B cell (primary cell): ENCODE results near the gene CCDC78. TPM values are rescaled to one million over a fixed set of nuclear protein-coding genes. Genes with fewer than 3 reads are reported as not detected.

Experiments
- ATAC-seq: fragments of 200-7000 bp; cut with Tn5 transposase; one replicate; pipeline ENCODE4 v1.10.0; 2021; ENCODE audit warnings: low read depth, mild to moderate bottlenecking, moderate number of reproducible peaks, moderate library complexity
- CTCF ChIA-PET: fragments of 350-600 bp; sonication (Branson Sonifier 250); formaldehyde crosslinking; loops from one replicate; lab custom pipeline; 2021; ENCODE audit warnings: antibody characterized with exemption, inconsistent platforms; lab: Charles Lee
- POLR2A ChIA-PET: fragments of 350-600 bp; sonication (Branson Sonifier 250); formaldehyde crosslinking; loops from one replicate; lab custom pipeline; 2021; ENCODE audit warnings: antibody characterized with exemption; lab: Charles Lee
- DNase-seq: peaks from one replicate; pipeline ENCODE4 v3.0.0; 2013
- H2AFZ ChIP-seq: 2 replicates; pipeline ENCODE4 v1.6.1; 2012; ENCODE audit warnings: mild to moderate bottlenecking, low read depth, low read length; ENCODE audit not compliant: insufficient read depth, poor library complexity, severe bottlenecking
- H3K27ac ChIP-seq, 2 donors: 1 replicate in 1 of 2; 2 replicates in 1 of 2; pipeline ENCODE4 v1.5.1; 2012 to 2013; ENCODE audit warnings: low read length in 2 of 2, mild to moderate bottlenecking in 2 of 2, moderate library complexity in 1 of 2
- H3K27me3 ChIP-seq, 4 experiments: fragments of 200-600 bp in 1 of 4; sonication (generic) in 1 of 4; replicated peaks in 1 of 4; 1 replicate in 2 of 4; 2 replicates in 2 of 4; pipeline versions ENCODE4 v1.6.1 to v1.7.0; 2013 to 2016; ENCODE audit warnings: low read length in 3 of 4, mild to moderate bottlenecking in 2 of 4, mixed read lengths in 1 of 4, moderate library complexity in 1 of 4; ENCODE audit not compliant: insufficient read depth in 4 of 4, control insufficient read depth in 3 of 4; ENCODE audit errors: control extremely low read depth in 1 of 4
- H3K36me3 ChIP-seq, 2 experiments: replicated peaks in 1 of 2; 1 replicate in 1 of 2; 2 replicates in 1 of 2; pipeline versions ENCODE4 v1.6.1 to v1.7.1; 2013; ENCODE audit warnings: low read length in 1 of 2; ENCODE audit not compliant: insufficient read depth in 2 of 2, control insufficient read depth in 1 of 2; ENCODE audit errors: control extremely low read depth in 1 of 2, extremely low read depth in 1 of 2
- H3K4me1 ChIP-seq, 2 donors: fragments of 200-600 bp in 1 of 2; sonication (generic) in 1 of 2; 1 replicate in 1 of 2; 2 replicates in 1 of 2; pipeline versions ENCODE4 v1.5.1 to v1.6.1; 2013 to 2017; ENCODE audit warnings: low read length in 2 of 2; ENCODE audit not compliant: control insufficient read depth in 2 of 2, insufficient read depth in 2 of 2
- H3K4me2 ChIP-seq: replicated peaks from 2 replicates; pipeline ENCODE3; 2012; ENCODE audit warnings: mild to moderate bottlenecking, low read depth, low read length; ENCODE audit not compliant: poor library complexity, severe bottlenecking
- H3K4me3 ChIP-seq, 5 experiments: fragments of 200-600 bp in 1 of 5; sonication (generic) in 1 of 5; 1 replicate in 3 of 5; 2 replicates in 2 of 5; pipeline versions ENCODE4 v1.5.1 to v1.7.0; 2011 to 2016; ENCODE audit warnings: low read length in 4 of 5, mild to moderate bottlenecking in 4 of 5, low read depth in 2 of 5, control low read depth in 1 of 5, moderate library complexity in 1 of 5; ENCODE audit not compliant: insufficient read depth in 1 of 5; ENCODE audit errors: control extremely low read depth in 1 of 5, extremely low read depth in 1 of 5
- H3K79me2 ChIP-seq: fragments of 200-600 bp; sonication (generic); one replicate; pipeline ENCODE4 v1.6.0; 2016; ENCODE audit warnings: low read length; ENCODE audit not compliant: control insufficient read depth, insufficient read depth
- H3K9ac ChIP-seq: fragments of 200-600 bp; sonication (generic); 2 replicates; pipeline ENCODE4 v1.6.1; 2017; ENCODE audit warnings: mild to moderate bottlenecking, low read length, moderate library complexity
- H3K9me3 ChIP-seq, 3 donors: one replicate each; pipeline versions ENCODE4 v1.6.1 to v1.7.1; 2013; ENCODE audit warnings: low read length in 2 of 3; ENCODE audit not compliant: control insufficient read depth in 2 of 3, insufficient read depth in 1 of 3; ENCODE audit errors: control extremely low read depth in 1 of 3
- H4K20me1 ChIP-seq: 2 replicates; pipeline ENCODE4 v1.6.0; 2012; ENCODE audit warnings: mild to moderate bottlenecking, low read length; ENCODE audit not compliant: insufficient read depth, control insufficient read depth, poor library complexity, severe bottlenecking
- H3K27ac Mint-ChIP-seq: one replicate; pipeline ENCODE4 v1.8.0; 2021; ENCODE audit warnings: mixed read lengths
- H3K27me3 Mint-ChIP-seq: one replicate; pipeline ENCODE4 v1.8.0; 2021; ENCODE audit warnings: mixed read lengths
- H3K4me1 Mint-ChIP-seq: one replicate; pipeline ENCODE4 v1.8.0; 2021; ENCODE audit warnings: mixed read lengths
- H3K4me3 Mint-ChIP-seq: one replicate; pipeline ENCODE4 v1.8.0; 2021; ENCODE audit warnings: mixed read lengths
- H3K9me3 Mint-ChIP-seq: one replicate; pipeline ENCODE4 v1.8.0; 2022; ENCODE audit warnings: mixed read lengths; ENCODE audit not compliant: insufficient read depth
- CTCF ChIP-seq: fragments of 200-600 bp; IDR thresholded peaks from one replicate; pipeline ENCODE4 v1.8.0; 2022; ENCODE audit warnings: antibody characterized with exemption, mild to moderate bottlenecking
- EZH2 ChIP-seq: IDR thresholded peaks from 2 replicates; pipeline ENCODE4 v1.6.1; 2012; ENCODE audit warnings: borderline replicate concordance, low read depth, mild to moderate bottlenecking, moderate library complexity, low read length; ENCODE audit not compliant: insufficient read depth, poor library complexity, severe bottlenecking
- WGBS: methylation state at CpG from one replicate; pipeline ENCODE4 v1.1.5; 2013; ENCODE audit warnings: missing lambda C conversion rate; ENCODE audit not compliant: insufficient coverage; 5-methylcytosine and 5-hydroxymethylcytosine counted together
- intact Hi-C: fragments of 100-400 bp; cut with micrococcal nuclease; formaldehyde crosslinking; loops from one replicate; pipeline ENCODE4 v1.10.0; 2022
- polyA plus RNA-seq: library from polyadenylated mRNA; depleted of rRNA; stranded (reverse); fragments of >200 nt; gene quantifications from 2 replicates; pipeline ENCODE4 v1.2.3, GENCODE V29; 2012
- total RNA-seq, 2 donors: library from RNA; stranded (reverse); fragments of 120-200 nt in 1 of 2; gene quantifications; 1 replicate in 1 of 2; 2 replicates in 1 of 2; pipeline versions ENCODE4 v1.2.3 to v1.2.4, GENCODE V29; 2013 to 2022

Gene CCDC78
- total and polyA plus RNA-seq, 2 donors (not counting 1 experiment from before 2014, with no cell fraction given): 11.8 to 34.2 TPM

- H3K27ac Mint-ChIP-seq: no peak overlapping the region
- H3K4me1 ChIP-seq: peaks cover 13 to 16% of the 10 kb centered on the region in 2 donors
- ChIA-PET CTCF (interaction anchor here (0.7 to 7.6 kb wide), 6 partner anchors 11 to 350 kb away, joined by 3 to 94 read pairs (median 3); partner anchors contain the start of genes ANTKMT, CHTF18 and RPUSD1), POLR2A (no interaction called here)
- H2AFZ ChIP-seq: no peak overlapping the region
- H3K36me3 ChIP-seq: no peaks in the 10 kb centered on the region
- H4K20me1 ChIP-seq: no peaks in the 10 kb centered on the region
- no peak overlapping the region for H3K4me2 ChIP-seq
- H3K4me1 Mint-ChIP-seq: peaks cover 4% of the 10 kb centered on the region
- ATAC-seq: no peak
- intact Hi-C loops: loop anchor here (2.0 kb wide), 1 partner anchor 393 kb away; no protein-coding TSS in a partner anchor
- H3K27ac ChIP-seq: no peak overlapping the region
- H3K27me3 Mint-ChIP-seq: peaks cover 26% of the 10 kb centered on the region
- H3K27me3 ChIP-seq: peaks cover 0 to 72% (median 34%) of the 10 kb centered on the region in 4 experiments
- H3K79me2 ChIP-seq: no peaks in the 10 kb centered on the region
- H3K4me3 Mint-ChIP-seq: no peak overlapping the region
- 40% methylated on average over 30 of the region's 30 CpGs for WGBS
- H3K4me3 ChIP-seq: no peak overlapping the region
- no peaks in the 10 kb centered on the region for H3K9me3 Mint-ChIP-seq
- H3K9ac ChIP-seq: no peak overlapping the region
- DNase-seq: no peak
- H3K9me3 ChIP-seq: peaks cover 0 to 17% (median 0%) of the 10 kb centered on the region in 3 donors
- TF ChIP-seq CTCF (no peak), EZH2 (no peak)
Observed at GRCh38 chr16:709566-710499, 16.4 kb downstream of the CCDC78 start.

- intact Hi-C loops: no loop called here
- no peak overlapping the region for H3K27ac Mint-ChIP-seq
- H3K4me1 Mint-ChIP-seq: peaks cover 4% of the 10 kb centered on the region
- H3K27ac ChIP-seq: no peak overlapping the region
- peaks cover 10 to 12% of the 10 kb centered on the region in 2 donors for H3K4me1 ChIP-seq
- H3K9me3 Mint-ChIP-seq: no peaks in the 10 kb centered on the region
- no peak overlapping the region for H3K9ac ChIP-seq
- H2AFZ ChIP-seq: no peak overlapping the region
- ChIA-PET CTCF (interaction anchor here (7.6 kb wide), 1 partner anchor 76 kb away, joined by 94 read pairs; the partner anchor contains the start of genes CHTF18 and RPUSD1), POLR2A (no interaction called here)
- H3K79me2 ChIP-seq: no peaks in the 10 kb centered on the region
- no peak for ATAC-seq
- H3K27me3 ChIP-seq: peaks cover 0 to 73% (median 35%) of the 10 kb centered on the region in 4 experiments
- no peaks in the 10 kb centered on the region for H3K36me3 ChIP-seq
- H3K4me3 ChIP-seq: no peak overlapping the region
- DNase-seq: no peak
- WGBS: 80% methylated on average over 3 of the region's 4 CpGs
- H3K4me2 ChIP-seq: no peak overlapping the region
- peaks cover 0 to 17% (median 0%) of the 10 kb centered on the region in 3 donors for H3K9me3 ChIP-seq
- H3K27me3 Mint-ChIP-seq: peaks cover 26% of the 10 kb centered on the region
- TF ChIP-seq EZH2 (no peak), CTCF (no peak)
- no peaks in the 10 kb centered on the region for H4K20me1 ChIP-seq
- no peak overlapping the region for H3K4me3 Mint-ChIP-seq
Observed at GRCh38 chr16:708959-709358, 17.3 kb downstream of the CCDC78 start.
